ENCODE results near the gene GRIA1.

DNA sequence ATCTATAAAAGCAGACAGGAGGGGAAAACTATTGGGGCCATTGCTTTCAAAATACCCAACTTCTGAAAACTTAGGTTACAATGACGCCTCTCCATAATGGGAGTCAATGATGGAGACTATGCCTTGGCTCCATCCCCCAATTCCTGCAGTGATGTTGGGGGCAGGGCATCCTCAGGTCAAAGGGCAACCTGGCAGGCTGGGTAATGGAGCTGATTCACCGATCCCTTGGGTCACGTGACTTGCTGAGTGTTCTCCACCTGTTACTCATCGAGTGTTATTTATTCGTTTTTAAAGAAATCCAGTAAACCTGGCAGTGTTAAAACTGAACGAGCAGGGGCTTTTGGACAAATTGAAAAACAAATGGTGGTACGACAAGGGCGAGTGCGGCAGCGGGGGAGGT, 303.9 kb downstream of the GRIA1 start:
- TF ChIP-seq TBL1XR1 (IDR thresholded peaks at IDR 0.05; ENCODE audit: low read depth, low read length) (no peak), SMC3 (IDR thresholded peaks at IDR 0.05; ENCODE audit: borderline replicate concordance, low read length) (no peak), POLR2AphosphoS5 (IDR thresholded peaks at IDR 0.05; ENCODE audit: low read length) (no peak), POLR2AphosphoS2 (IDR thresholded peaks at IDR 0.05; ENCODE audit: low read depth, low read length) (no peak), MEF2B (IDR thresholded peaks at IDR 0.05; ENCODE audit: partially characterized antibody, poor library complexity, severe bottlenecking) (no peak), ZNF24 (IDR thresholded peaks at IDR 0.05) (no peak), ATF7 (IDR thresholded peaks at IDR 0.05; ENCODE audit: low read depth) (no peak), JUNB (IDR thresholded peaks at IDR 0.05) (no peak)
- TF ChIP-seq, protein P1, sequence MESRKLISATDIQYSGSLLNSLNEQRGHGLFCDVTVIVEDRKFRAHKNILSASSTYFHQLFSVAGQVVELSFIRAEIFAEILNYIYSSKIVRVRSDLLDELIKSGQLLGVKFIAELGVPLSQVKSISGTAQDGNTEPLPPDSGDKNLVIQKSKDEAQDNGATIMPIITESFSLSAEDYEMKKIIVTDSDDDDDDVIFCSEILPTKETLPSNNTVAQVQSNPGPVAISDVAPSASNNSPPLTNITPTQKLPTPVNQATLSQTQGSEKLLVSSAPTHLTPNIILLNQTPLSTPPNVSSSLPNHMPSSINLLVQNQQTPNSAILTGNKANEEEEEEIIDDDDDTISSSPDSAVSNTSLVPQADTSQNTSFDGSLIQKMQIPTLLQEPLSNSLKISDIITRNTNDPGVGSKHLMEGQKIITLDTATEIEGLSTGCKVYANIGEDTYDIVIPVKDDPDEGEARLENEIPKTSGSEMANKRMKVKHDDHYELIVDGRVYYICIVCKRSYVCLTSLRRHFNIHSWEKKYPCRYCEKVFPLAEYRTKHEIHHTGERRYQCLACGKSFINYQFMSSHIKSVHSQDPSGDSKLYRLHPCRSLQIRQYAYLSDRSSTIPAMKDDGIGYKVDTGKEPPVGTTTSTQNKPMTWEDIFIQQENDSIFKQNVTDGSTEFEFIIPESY (IDR thresholded peaks at IDR 0.05): no peak
- TF ChIP-seq, protein P2, sequence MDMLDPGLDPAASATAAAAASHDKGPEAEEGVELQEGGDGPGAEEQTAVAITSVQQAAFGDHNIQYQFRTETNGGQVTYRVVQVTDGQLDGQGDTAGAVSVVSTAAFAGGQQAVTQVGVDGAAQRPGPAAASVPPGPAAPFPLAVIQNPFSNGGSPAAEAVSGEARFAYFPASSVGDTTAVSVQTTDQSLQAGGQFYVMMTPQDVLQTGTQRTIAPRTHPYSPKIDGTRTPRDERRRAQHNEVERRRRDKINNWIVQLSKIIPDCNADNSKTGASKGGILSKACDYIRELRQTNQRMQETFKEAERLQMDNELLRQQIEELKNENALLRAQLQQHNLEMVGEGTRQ (IDR thresholded peaks at IDR 0.05; ENCODE audit: borderline replicate concordance, low read depth, low read length): no peak
- TF ChIP-seq, protein P3, sequence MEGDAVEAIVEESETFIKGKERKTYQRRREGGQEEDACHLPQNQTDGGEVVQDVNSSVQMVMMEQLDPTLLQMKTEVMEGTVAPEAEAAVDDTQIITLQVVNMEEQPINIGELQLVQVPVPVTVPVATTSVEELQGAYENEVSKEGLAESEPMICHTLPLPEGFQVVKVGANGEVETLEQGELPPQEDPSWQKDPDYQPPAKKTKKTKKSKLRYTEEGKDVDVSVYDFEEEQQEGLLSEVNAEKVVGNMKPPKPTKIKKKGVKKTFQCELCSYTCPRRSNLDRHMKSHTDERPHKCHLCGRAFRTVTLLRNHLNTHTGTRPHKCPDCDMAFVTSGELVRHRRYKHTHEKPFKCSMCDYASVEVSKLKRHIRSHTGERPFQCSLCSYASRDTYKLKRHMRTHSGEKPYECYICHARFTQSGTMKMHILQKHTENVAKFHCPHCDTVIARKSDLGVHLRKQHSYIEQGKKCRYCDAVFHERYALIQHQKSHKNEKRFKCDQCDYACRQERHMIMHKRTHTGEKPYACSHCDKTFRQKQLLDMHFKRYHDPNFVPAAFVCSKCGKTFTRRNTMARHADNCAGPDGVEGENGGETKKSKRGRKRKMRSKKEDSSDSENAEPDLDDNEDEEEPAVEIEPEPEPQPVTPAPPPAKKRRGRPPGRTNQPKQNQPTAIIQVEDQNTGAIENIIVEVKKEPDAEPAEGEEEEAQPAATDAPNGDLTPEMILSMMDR (IDR thresholded peaks at IDR 0.05 in 2 of 3, conservative IDR thresholded peaks at IDR 0.05 in 1 of 3; ENCODE audit: control insufficient read depth in 2 of 3, extremely low read depth in 1 of 3, insufficient read depth in 1 of 3, low read depth in 3 of 3, low read length in 3 of 3): no peak

All from GM12878 (cell line).